Lung (tissue), 16 donors: ENCODE data around the gene POLD1. TPM values are rescaled to one million over a fixed set of nuclear protein-coding genes. Genes with fewer than 3 reads are reported as not detected.
"Not testable (repeated sequence)": the region's sequence is repeated elsewhere in the genome, so short reads cannot be mapped to it uniquely, and the experiment has no call there.

Experiments used
- ATAC-seq: fragments of 200-7000 bp; cut with Tn5 transposase; one replicate; pipeline ENCODE4 v1.9.1; 2020; ENCODE audit warnings: moderate number of reproducible peaks; ENCODE audit not compliant: insufficient read depth, low FRiP score
- DNase-seq, 3 donors: peaks; one replicate each; pipeline ENCODE4 v3.0.0-alpha.2; 2013 to 2017
- H3K27ac ChIP-seq, 2 donors: one replicate each; pipeline ENCODE4 v1.5.1; 2013; ENCODE audit warnings: mild to moderate bottlenecking in 2 of 2, moderate library complexity in 2 of 2, control low read depth in 1 of 2, inconsistent platforms in 1 of 2, low read depth in 1 of 2, low read length in 1 of 2
- H3K27me3 ChIP-seq, 3 donors: one replicate each; pipeline ENCODE4 v1.5.1; 2013; ENCODE audit warnings: low read length in 2 of 3; ENCODE audit not compliant: control insufficient read depth in 3 of 3, insufficient read depth in 3 of 3
- H3K36me3 ChIP-seq, 4 donors: one replicate each; pipeline ENCODE4 v1.5.1; 2013; ENCODE audit warnings: low read length in 4 of 4, mild to moderate bottlenecking in 1 of 4, moderate library complexity in 1 of 4; ENCODE audit not compliant: control insufficient read depth in 4 of 4, insufficient read depth in 4 of 4
- H3K4me1 ChIP-seq, 5 donors: one replicate each; pipeline ENCODE4 v1.5.1; 2013; ENCODE audit warnings: low read length in 5 of 5, mild to moderate bottlenecking in 2 of 5, moderate library complexity in 1 of 5; ENCODE audit not compliant: control insufficient read depth in 5 of 5, insufficient read depth in 5 of 5
- H3K4me3 ChIP-seq: one replicate; pipeline ENCODE4 v1.5.1; 2013; ENCODE audit warnings: mild to moderate bottlenecking, control low read depth, moderate library complexity
- H3K9ac ChIP-seq, 2 donors: one replicate each; pipeline ENCODE4 v1.5.1; 2013; ENCODE audit warnings: low read length in 2 of 2, control low read depth in 1 of 2; ENCODE audit not compliant: insufficient read depth in 1 of 2
- H3K9me3 ChIP-seq, 4 donors: one replicate each; pipeline ENCODE4 v1.5.1; 2013; ENCODE audit warnings: low read length in 3 of 4, mild to moderate bottlenecking in 1 of 4, moderate library complexity in 1 of 4; ENCODE audit not compliant: control insufficient read depth in 4 of 4, insufficient read depth in 3 of 4
- WGBS, 2 donors: extraction: QIAGEN DNeasy Blood & Tissue Kit; methylation state at CpG; one replicate each; pipeline ENCODE4 v1.1.7; 2013; 5-methylcytosine and 5-hydroxymethylcytosine counted together
- long read RNA-seq, 5 donors: transcript quantifications; one replicate each; lab custom pipeline, GENCODE V29; 2026
- polyA plus RNA-seq, 2 donors: library from polyadenylated mRNA; stranded (reverse); fragments of 200-250 nt; gene quantifications; one replicate each; pipeline ENCODE4 v1.2.1, GENCODE V29; 2013
- total RNA-seq, 2 donors: library from RNA; depleted of rRNA in 1 of 2; stranded (reverse); fragments of >200 nt in 1 of 2; gene quantifications; one replicate each; pipeline ENCODE4 v1.2.1, GENCODE V29; 2014 to 2021
- TF ChIP-seq, protein P1 (sequence below): IDR thresholded peaks from 2 replicates; pipeline ENCODE4 v1.5.1; 2012; ENCODE audit warnings: mild to moderate bottlenecking; ENCODE audit errors: control extremely low read depth, extremely low read depth
- donor health status: control.
- donor health status: control.
- donor health status: Bipolar disorder and iron deficiency.
- donor health status: healthy.
- donor health status: DM: yes; HTN: yes; CAD: no.

Gene POLD1
- total RNA-seq = 10 to 100 TPM; 20.2 to 49.3 TPM
- 10 to 100 TPM; 28.7 to 55.1 TPM for polyA plus RNA-seq
- long read RNA-seq, donor 1, partial matches to known transcripts = 0 of 7 reads
- long read RNA-seq, donor 1, other reads (novel, unspliced or antisense) = 0 of 7 reads
- long read RNA-seq, donor 2 = 0 reads
- long read RNA-seq, donor 3, partial matches to known transcripts = 0 of 6 reads
- long read RNA-seq, donor 3, other reads (novel, unspliced or antisense) = 0 of 6 reads
- long read RNA-seq, donor 4, partial matches to known transcripts = 0 of 2 reads
- long read RNA-seq, donor 4, other reads (novel, unspliced or antisense) = 0 of 2 reads
- long read RNA-seq, donor 5, partial matches to known transcripts = 0 of 5 reads
- long read RNA-seq, donor 5, other reads (novel, unspliced or antisense) = 0 of 5 reads

DNA sequence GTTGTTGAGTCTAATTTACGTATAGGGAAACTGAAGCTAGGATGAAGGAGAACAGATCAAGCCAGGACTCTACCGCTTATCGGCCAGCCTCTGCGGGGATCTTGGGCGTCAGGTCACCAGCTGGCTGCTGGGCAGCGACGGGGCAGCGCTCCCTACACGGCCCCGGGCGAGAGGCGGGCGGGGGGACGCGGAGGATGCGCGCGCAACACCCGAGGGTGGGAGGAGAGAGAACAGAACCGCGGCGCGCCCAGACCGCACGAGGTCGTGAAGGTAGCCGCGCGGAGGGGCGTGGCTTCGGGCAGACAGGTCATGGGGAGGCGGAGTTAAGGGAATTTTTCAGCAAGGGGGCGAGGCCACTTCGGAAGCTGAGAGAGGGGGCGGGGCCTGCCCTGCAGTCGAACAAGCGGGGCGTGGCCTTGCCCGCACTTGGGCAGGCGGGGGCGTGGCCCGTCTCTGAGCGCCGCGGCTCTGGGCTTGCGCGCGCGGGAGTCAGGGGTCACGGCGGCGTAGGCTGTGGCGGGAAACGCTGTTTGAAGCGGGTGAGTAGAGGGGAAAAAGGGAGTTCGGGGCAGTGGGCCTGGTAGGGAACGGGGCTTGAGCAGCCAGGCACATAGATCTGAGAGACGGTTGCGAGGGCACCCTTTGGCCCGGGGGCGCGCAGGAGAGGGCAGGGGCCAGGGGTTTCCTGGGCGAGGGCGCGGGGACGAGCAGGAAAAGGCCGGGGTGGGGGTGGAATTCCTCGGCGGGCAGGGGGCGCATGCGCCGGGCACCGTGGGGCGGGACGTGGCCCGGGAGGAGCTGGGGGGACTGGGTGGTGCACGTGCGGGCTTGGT lies at the start of gene POLD1:
TSS of gene POLD1 (plus strand) at position 496 of the 833 bp plus-strand sequence. CDS start 14,505 bp downstream, outside the sequence.
- H3K4me3 ChIP-seq = peak within 1 kb of the TSS; percentile 71
- peak within 1 kb of the TSS; percentile 73 to 93 for H3K9ac ChIP-seq
- no peaks in the 10 kb centered on the region for H3K9me3 ChIP-seq
- DNase-seq = peak; percentile 96 to 98 (median 97)
- H3K4me1 ChIP-seq = peaks cover 3 to 34% (median 9%) of the 10 kb centered on the region in 5 donors
- no peaks in the 10 kb centered on the region for H3K27me3 ChIP-seq
- peaks cover 10 to 38% (median 13%) of the 10 kb centered on the region in 4 donors for H3K36me3 ChIP-seq
- TF ChIP-seq, protein P1, sequence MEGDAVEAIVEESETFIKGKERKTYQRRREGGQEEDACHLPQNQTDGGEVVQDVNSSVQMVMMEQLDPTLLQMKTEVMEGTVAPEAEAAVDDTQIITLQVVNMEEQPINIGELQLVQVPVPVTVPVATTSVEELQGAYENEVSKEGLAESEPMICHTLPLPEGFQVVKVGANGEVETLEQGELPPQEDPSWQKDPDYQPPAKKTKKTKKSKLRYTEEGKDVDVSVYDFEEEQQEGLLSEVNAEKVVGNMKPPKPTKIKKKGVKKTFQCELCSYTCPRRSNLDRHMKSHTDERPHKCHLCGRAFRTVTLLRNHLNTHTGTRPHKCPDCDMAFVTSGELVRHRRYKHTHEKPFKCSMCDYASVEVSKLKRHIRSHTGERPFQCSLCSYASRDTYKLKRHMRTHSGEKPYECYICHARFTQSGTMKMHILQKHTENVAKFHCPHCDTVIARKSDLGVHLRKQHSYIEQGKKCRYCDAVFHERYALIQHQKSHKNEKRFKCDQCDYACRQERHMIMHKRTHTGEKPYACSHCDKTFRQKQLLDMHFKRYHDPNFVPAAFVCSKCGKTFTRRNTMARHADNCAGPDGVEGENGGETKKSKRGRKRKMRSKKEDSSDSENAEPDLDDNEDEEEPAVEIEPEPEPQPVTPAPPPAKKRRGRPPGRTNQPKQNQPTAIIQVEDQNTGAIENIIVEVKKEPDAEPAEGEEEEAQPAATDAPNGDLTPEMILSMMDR = no peak
- peak within 1 kb of the TSS; percentile 67 to 84 for H3K27ac ChIP-seq
- peak; percentile 91 for ATAC-seq
- WGBS, 2 donors = 0 to 1% methylated on average over 73 to 78 of the region's 78 CpGs

DNA sequence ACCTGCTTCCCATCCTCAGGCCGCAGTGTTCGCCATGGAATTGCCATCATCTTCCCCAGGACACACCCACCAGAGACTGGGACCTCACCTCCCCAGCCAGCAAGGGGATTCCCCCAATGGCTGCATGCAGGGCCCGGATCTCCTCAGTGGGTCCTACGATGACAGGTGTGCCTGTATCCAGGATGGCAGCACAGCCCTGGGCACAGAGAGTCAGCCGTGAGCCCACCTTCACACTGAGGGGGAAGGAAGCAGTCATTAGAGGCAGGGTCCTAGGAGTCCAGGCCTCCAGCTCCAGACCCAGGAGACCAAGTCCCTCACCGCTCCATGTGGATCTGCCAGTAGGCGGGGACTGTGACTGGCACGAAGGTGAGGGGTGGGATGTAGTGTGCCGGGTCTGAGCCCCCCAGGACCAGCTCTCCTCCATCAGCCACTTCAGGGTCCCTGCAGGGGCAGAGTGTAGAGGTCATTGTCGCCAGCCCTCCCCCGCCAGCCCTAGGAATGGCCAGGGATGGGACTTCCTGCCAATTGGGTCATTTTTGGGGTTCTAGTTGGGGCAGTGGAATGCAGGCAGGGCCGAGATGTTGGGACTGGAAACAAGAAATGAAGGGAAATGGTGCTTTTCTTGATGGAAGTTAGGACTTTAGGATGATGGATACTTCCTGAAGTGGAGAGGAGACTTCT lies 49.3 kb upstream of the POLD1 start:
- TF ChIP-seq, protein P1 = no peak
- 94% methylated on average over 12 of the region's 12 CpGs for WGBS, 2 donors
- ATAC-seq = no peak
- Histone ChIP-seq H3K9me3 (peaks cover 0 to 2% (median 0%) of the 10 kb centered on the region in 4 donors), H3K27me3 (peaks cover 0 to 8% (median 0%) of the 10 kb centered on the region in 3 donors), H3K4me3 (no peak overlapping the region), H3K9ac (no peak overlapping the region), H3K4me1 (peaks cover 0 to 27% (median 14%) of the 10 kb centered on the region in 5 donors), H3K36me3 (no peaks in the 10 kb centered on the region), H3K27ac (no peak overlapping the region)
- DNase-seq = no peak

DNA sequence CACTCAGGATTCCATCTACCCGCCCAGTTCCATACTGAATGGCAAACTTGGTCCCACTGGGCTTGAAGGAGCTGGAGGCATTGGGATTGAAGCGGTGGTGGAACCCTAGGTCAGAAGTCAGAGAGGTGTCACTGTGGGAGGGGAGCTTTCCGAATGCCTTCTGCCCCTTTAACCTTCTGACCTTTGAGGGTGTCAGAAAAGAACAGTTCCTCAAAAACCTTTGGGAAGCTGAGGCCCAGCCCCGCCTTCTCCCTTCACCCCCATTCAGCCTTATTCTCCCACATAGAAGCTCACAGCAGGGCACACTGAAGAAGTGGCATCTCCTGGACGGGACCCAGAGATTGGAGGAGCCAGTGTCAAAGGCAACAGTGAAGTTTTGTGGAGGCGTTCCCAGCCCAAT lies 47.1 kb upstream of the POLD1 start:
- H3K4me1 ChIP-seq = peaks cover 0 to 14% (median 9%) of the 10 kb centered on the region in 5 donors
- H3K4me3 ChIP-seq, H3K27ac ChIP-seq, H3K9me3 ChIP-seq, ATAC-seq, H3K36me3 ChIP-seq, DNase-seq, H3K9ac ChIP-seq, H3K27me3 ChIP-seq: not testable (repeated sequence)
- WGBS, 2 donors = 79 to 86% methylated on average over 5 to 6 of the region's 6 CpGs
